PFSK-1 (cell line): ENCODE measurements around the gene GPR137B.

Experiments
- FOXP2 ChIP-seq: optimal IDR thresholded peaks from 2 replicates; pipeline ENCODE3; 2011; ENCODE audit warnings: borderline replicate concordance, control low read depth, inconsistent platforms; ENCODE audit not compliant: insufficient read depth; ENCODE audit errors: extremely low read length, extremely low read depth
- POLR2AphosphoS5 ChIP-seq: IDR thresholded peaks from 2 replicates; pipeline ENCODE4 v1.6.1; 2012; ENCODE audit warnings: low read depth, mild to moderate bottlenecking, control low read depth, low read length, moderate library complexity
- SIN3A ChIP-seq: IDR thresholded peaks from 2 replicates; pipeline ENCODE4 v1.6.1; 2012; ENCODE audit warnings: mild to moderate bottlenecking, low read length, moderate library complexity, borderline replicate concordance; ENCODE audit not compliant: insufficient read depth
- TAF1 ChIP-seq: IDR thresholded peaks from 2 replicates; pipeline ENCODE4 v1.6.1; 2012; ENCODE audit warnings: low read length, control low read depth, borderline replicate concordance; ENCODE audit not compliant: insufficient read depth
- TF ChIP-seq, protein P1 (sequence below), 2 experiments: IDR thresholded peaks; 2 replicates each; pipeline versions ENCODE4 v1.6.1 to v1.8.0; 2011 to 2012; ENCODE audit warnings: low read depth in 2 of 2, low read length in 2 of 2, control low read depth in 1 of 2, inconsistent platforms in 1 of 2, mild to moderate bottlenecking in 1 of 2, moderate library complexity in 1 of 2; ENCODE audit not compliant: insufficient read depth in 1 of 2

The GPR137B gene

GRCh38 chr1:236103646-236104218 is 38.6 kb upstream of the GPR137B start:
- TF ChIP-seq SIN3A: no peak
- no peak for TF ChIP-seq FOXP2
- TF ChIP-seq, protein P1, sequence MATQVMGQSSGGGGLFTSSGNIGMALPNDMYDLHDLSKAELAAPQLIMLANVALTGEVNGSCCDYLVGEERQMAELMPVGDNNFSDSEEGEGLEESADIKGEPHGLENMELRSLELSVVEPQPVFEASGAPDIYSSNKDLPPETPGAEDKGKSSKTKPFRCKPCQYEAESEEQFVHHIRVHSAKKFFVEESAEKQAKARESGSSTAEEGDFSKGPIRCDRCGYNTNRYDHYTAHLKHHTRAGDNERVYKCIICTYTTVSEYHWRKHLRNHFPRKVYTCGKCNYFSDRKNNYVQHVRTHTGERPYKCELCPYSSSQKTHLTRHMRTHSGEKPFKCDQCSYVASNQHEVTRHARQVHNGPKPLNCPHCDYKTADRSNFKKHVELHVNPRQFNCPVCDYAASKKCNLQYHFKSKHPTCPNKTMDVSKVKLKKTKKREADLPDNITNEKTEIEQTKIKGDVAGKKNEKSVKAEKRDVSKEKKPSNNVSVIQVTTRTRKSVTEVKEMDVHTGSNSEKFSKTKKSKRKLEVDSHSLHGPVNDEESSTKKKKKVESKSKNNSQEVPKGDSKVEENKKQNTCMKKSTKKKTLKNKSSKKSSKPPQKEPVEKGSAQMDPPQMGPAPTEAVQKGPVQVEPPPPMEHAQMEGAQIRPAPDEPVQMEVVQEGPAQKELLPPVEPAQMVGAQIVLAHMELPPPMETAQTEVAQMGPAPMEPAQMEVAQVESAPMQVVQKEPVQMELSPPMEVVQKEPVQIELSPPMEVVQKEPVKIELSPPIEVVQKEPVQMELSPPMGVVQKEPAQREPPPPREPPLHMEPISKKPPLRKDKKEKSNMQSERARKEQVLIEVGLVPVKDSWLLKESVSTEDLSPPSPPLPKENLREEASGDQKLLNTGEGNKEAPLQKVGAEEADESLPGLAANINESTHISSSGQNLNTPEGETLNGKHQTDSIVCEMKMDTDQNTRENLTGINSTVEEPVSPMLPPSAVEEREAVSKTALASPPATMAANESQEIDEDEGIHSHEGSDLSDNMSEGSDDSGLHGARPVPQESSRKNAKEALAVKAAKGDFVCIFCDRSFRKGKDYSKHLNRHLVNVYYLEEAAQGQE (IDR thresholded peaks at IDR 0.05; ENCODE audit: insufficient read depth in 1 of 2, low read depth in 2 of 2, low read length in 2 of 2): no peak
- TF ChIP-seq POLR2AphosphoS5: no peak
- no peak for TF ChIP-seq TAF1

- TF ChIP-seq TAF1: no peak
- TF ChIP-seq POLR2AphosphoS5: no peak
- TF ChIP-seq SIN3A: no peak
- TF ChIP-seq FOXP2: no peak
- TF ChIP-seq, protein P1 (IDR thresholded peaks at IDR 0.05; ENCODE audit: insufficient read depth in 1 of 2, low read depth in 2 of 2, low read length in 2 of 2): no peak
These were observed 35.0 kb upstream of the GPR137B start for GRCh38 chr1:236107121-236107907.

GRCh38 chr1:236108027-236108648 is 34.2 kb upstream of the GPR137B start:
- TF ChIP-seq POLR2AphosphoS5: no peak
- TF ChIP-seq SIN3A: no peak
- TF ChIP-seq, protein P1 (IDR thresholded peaks at IDR 0.05; ENCODE audit: insufficient read depth in 1 of 2, low read depth in 2 of 2, low read length in 2 of 2): no peak
- no peak for TF ChIP-seq FOXP2
- TF ChIP-seq TAF1: no peak

GRCh38 chr1:236110137-236110536 is 32.2 kb upstream of the GPR137B start:
- TF ChIP-seq TAF1 (no peak), FOXP2 (no peak), POLR2AphosphoS5 (no peak), SIN3A (no peak)
- TF ChIP-seq, protein P1 (IDR thresholded peaks at IDR 0.05; ENCODE audit: insufficient read depth in 1 of 2, low read depth in 2 of 2, low read length in 2 of 2): no peak
